ENCODE results near the gene RBFOX2.

DNA sequence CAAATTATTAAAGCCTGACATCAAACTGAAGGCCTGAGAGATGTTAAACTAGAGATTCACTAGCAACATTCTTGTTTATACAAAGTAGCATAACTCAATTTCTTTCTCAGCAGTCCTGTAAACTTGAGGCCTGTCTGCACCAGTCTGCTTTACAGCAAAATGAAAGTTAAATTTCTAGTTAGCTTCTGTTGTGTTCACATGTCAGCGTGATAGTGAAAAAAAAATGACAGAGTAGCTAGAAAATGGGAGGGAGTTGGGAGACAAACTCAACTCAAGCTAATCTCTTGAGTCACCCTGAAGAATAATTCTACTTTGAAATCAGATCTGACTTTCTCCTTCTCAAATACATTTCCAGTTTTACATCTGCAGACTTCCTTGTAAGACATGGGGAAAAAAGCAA lies 6.5 kb downstream of the RBFOX2 start:
- no peak for TF ChIP-seq CHD2 (IDR thresholded peaks at IDR 0.05; ENCODE audit: borderline replicate concordance, low read depth, low read length)
- TF ChIP-seq, protein P1, sequence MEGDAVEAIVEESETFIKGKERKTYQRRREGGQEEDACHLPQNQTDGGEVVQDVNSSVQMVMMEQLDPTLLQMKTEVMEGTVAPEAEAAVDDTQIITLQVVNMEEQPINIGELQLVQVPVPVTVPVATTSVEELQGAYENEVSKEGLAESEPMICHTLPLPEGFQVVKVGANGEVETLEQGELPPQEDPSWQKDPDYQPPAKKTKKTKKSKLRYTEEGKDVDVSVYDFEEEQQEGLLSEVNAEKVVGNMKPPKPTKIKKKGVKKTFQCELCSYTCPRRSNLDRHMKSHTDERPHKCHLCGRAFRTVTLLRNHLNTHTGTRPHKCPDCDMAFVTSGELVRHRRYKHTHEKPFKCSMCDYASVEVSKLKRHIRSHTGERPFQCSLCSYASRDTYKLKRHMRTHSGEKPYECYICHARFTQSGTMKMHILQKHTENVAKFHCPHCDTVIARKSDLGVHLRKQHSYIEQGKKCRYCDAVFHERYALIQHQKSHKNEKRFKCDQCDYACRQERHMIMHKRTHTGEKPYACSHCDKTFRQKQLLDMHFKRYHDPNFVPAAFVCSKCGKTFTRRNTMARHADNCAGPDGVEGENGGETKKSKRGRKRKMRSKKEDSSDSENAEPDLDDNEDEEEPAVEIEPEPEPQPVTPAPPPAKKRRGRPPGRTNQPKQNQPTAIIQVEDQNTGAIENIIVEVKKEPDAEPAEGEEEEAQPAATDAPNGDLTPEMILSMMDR (IDR thresholded peaks at IDR 0.05 in 2 of 3, conservative IDR thresholded peaks at IDR 0.05 in 1 of 3; ENCODE audit: control insufficient read depth in 2 of 3, extremely low read depth in 1 of 3, insufficient read depth in 1 of 3, low read depth in 3 of 3, low read length in 3 of 3): no peak
- no peak for TF ChIP-seq CEBPB (IDR thresholded peaks at IDR 0.05; ENCODE audit: borderline replicate concordance in 1 of 2, low read depth in 2 of 2, low read length in 2 of 2)
- TF ChIP-seq YBX1 (IDR thresholded peaks at IDR 0.05): no peak

All from GM12878 (cell line).